Naive thymus-derived CD8-positive, alpha-beta T cell (primary cell): ENCODE measurements around the gene NUDT1. TPM values are rescaled to one million over a fixed set of nuclear protein-coding genes. Genes with fewer than 3 reads are reported as not detected.
A peak's percentile ranks its signal among the peaks of the same experiment; 100 is the strongest.

ENCODE experiments used
- ATAC-seq, 2 donors: fragments of 150-1000 bp; cut with Tn5 transposase in 1 of 2; sonication (Bioruptor Pico), chemical (Tn5 transposase) in 1 of 2; 1 replicate in 1 of 2; 2 replicates in 1 of 2; pipeline ENCODE4 v1.10.0; 2021; ENCODE audit warnings: mild to moderate bottlenecking in 2 of 2, moderate library complexity in 2 of 2
- POLR2A ChIA-PET: fragments of 350-600 bp; sonication (Branson Sonifier 250); formaldehyde crosslinking; loops from one replicate; lab custom pipeline; 2021; ENCODE audit warnings: antibody characterized with exemption; lab: Charles Lee
- DNase-seq, 10 donors: peaks; one replicate each; pipeline versions ENCODE4 v3.0.0 to v3.0.0-alpha.2; 2020 to 2022
- H3K27ac Mint-ChIP-seq, 10 donors: one replicate each; pipeline ENCODE4 v1.8.0; 2020 to 2022; ENCODE audit warnings: mild to moderate bottlenecking in 10 of 10, mixed read lengths in 10 of 10, moderate library complexity in 4 of 10, inconsistent platforms in 1 of 10
- H3K27me3 Mint-ChIP-seq, 5 donors: one replicate each; pipeline ENCODE4 v1.8.0; 2021 to 2022; ENCODE audit warnings: mixed read lengths in 5 of 5
- H3K36me3 Mint-ChIP-seq, 3 donors: one replicate each; pipeline ENCODE4 v1.8.0; 2020 to 2022; ENCODE audit warnings: mixed read lengths in 3 of 3, mild to moderate bottlenecking in 2 of 3, inconsistent platforms in 1 of 3
- H3K4me1 Mint-ChIP-seq, 4 donors: one replicate each; pipeline ENCODE4 v1.8.0; 2021 to 2022; ENCODE audit warnings: mixed read lengths in 4 of 4
- H3K4me3 Mint-ChIP-seq, 10 donors: one replicate each; pipeline ENCODE4 v1.8.0; 2020 to 2022; ENCODE audit warnings: mild to moderate bottlenecking in 10 of 10, mixed read lengths in 10 of 10, moderate library complexity in 6 of 10, inconsistent platforms in 1 of 10
- H3K9me3 Mint-ChIP-seq, 9 donors: one replicate each; pipeline ENCODE4 v1.8.0; 2020 to 2022; ENCODE audit warnings: mixed read lengths in 9 of 9, mild to moderate bottlenecking in 3 of 9, inconsistent platforms in 1 of 9, moderate library complexity in 1 of 9
- polyA plus RNA-seq, 3 donors: library from polyadenylated mRNA; unstranded; fragments of 300-500 nt; fragmentation: Illumina TruSeq; gene quantifications; one replicate each; pipeline ENCODE4 v1.2.3, GENCODE V29; 2021
- total RNA-seq, 8 experiments: library from RNA in 2 of 8; stranded (reverse) in 2 of 8; gene quantifications; one replicate each; pipeline ENCODE4 v1.2.3 and lab custom pipeline; 2021 to 2026

The NUDT1 gene
- total and polyA plus RNA-seq, 5 experiments from 2014 or later: 17.1 to 62.3 (median 52.0) TPM

- H3K9me3 Mint-ChIP-seq: no peaks in the 10 kb centered on the region
- no peak for ATAC-seq
- POLR2A ChIA-PET: no interaction called here
Observed at GRCh38 chr7:2209961-2210323, 32.1 kb upstream of the NUDT1 start.

GRCh38 chr7:2210551-2211258, 31.3 kb upstream of the NUDT1 start:
- Mint-ChIP-seq H3K4me1 (peaks cover 0 to 4% (median 1%) of the 10 kb centered on the region in 4 donors), H3K27me3 (no peaks in the 10 kb centered on the region), H3K4me3 (no peak overlapping the region), H3K9me3 (no peaks in the 10 kb centered on the region), H3K36me3 (peaks cover 0 to 64% (median 26%) of the 10 kb centered on the region in 3 donors), H3K27ac (no peak overlapping the region)
- ATAC-seq (no peak), DNase-seq (no peak)
- POLR2A ChIA-PET: no interaction called here

More at GRCh38 chr7:2209961-2210323, 32.1 kb upstream of the NUDT1 start:
- no peak for DNase-seq
- Mint-ChIP-seq H3K4me3 (no peak overlapping the region), H3K27ac (peak overlapping the region in 1 of 10 donors; percentile 75), H3K27me3 (no peaks in the 10 kb centered on the region), H3K4me1 (peaks cover 0 to 4% (median 0%) of the 10 kb centered on the region in 4 donors), H3K36me3 (peaks cover 0 to 60% (median 21%) of the 10 kb centered on the region in 3 donors)

GRCh38 chr7:2211259-2211880, 30.7 kb upstream of the NUDT1 start:
- DNase-seq (no peak), ATAC-seq (no peak)
- H3K27ac Mint-ChIP-seq: peak overlapping the region in 1 of 10 donors; percentile 24
- no peaks in the 10 kb centered on the region for H3K27me3 Mint-ChIP-seq
- H3K4me1 Mint-ChIP-seq: peaks cover 0 to 6% (median 1%) of the 10 kb centered on the region in 4 donors
- POLR2A ChIA-PET: interaction anchor here (0.7 kb wide), 1 partner anchor 90 kb away, joined by 3 read pairs; no protein-coding TSS in a partner anchor
- H3K36me3 Mint-ChIP-seq: peaks cover 0 to 66% (median 32%) of the 10 kb centered on the region in 3 donors
- H3K4me3 Mint-ChIP-seq: no peak overlapping the region
- no peaks in the 10 kb centered on the region for H3K9me3 Mint-ChIP-seq

GRCh38 chr7:2211926-2212325, 30.1 kb upstream of the NUDT1 start:
- peaks cover 0 to 6% (median 1%) of the 10 kb centered on the region in 4 donors for H3K4me1 Mint-ChIP-seq
- peaks cover 0 to 68% (median 33%) of the 10 kb centered on the region in 3 donors for H3K36me3 Mint-ChIP-seq
- no peaks in the 10 kb centered on the region for H3K9me3 Mint-ChIP-seq
- H3K27ac Mint-ChIP-seq: no peak overlapping the region
- POLR2A ChIA-PET: interaction anchor here (0.7 kb wide), 1 partner anchor 91 kb away, joined by 3 read pairs; no protein-coding TSS in a partner anchor
- ATAC-seq (no peak), DNase-seq (no peak)
- no peaks in the 10 kb centered on the region for H3K27me3 Mint-ChIP-seq
- H3K4me3 Mint-ChIP-seq: no peak overlapping the region

GRCh38 chr7:2212906-2213305, 29.1 kb upstream of the NUDT1 start:
- DNase-seq (no peak), ATAC-seq (no peak)
- peak overlapping the region in 1 of 10 donors; percentile 1 for H3K27ac Mint-ChIP-seq
- H3K9me3 Mint-ChIP-seq: no peaks in the 10 kb centered on the region
- peaks cover 0 to 6% (median 1%) of the 10 kb centered on the region in 4 donors for H3K4me1 Mint-ChIP-seq
- H3K27me3 Mint-ChIP-seq: no peaks in the 10 kb centered on the region
- peaks cover 0 to 73% (median 37%) of the 10 kb centered on the region in 3 donors for H3K36me3 Mint-ChIP-seq
- no peak overlapping the region for H3K4me3 Mint-ChIP-seq
- POLR2A ChIA-PET: no interaction called here

GRCh38 chr7:2213551-2214215, 28.3 kb upstream of the NUDT1 start:
- POLR2A ChIA-PET: no interaction called here
- Mint-ChIP-seq H3K36me3 (peaks cover 0 to 78% (median 37%) of the 10 kb centered on the region in 3 donors), H3K4me1 (peaks cover 0 to 6% (median 1%) of the 10 kb centered on the region in 4 donors), H3K27ac (peak overlapping the region in 3 of 10 donors; percentile 18 to 79 (median 31)), H3K27me3 (no peaks in the 10 kb centered on the region), H3K4me3 (peak overlapping the region in 1 of 10 donors; percentile 36), H3K9me3 (no peaks in the 10 kb centered on the region)
- ATAC-seq: no peak
- no peak for DNase-seq

- Mint-ChIP-seq H3K4me3 (no peak overlapping the region), H3K4me1 (peaks cover 0 to 4% (median 1%) of the 10 kb centered on the region in 4 donors), H3K36me3 (peaks cover 0 to 75% (median 37%) of the 10 kb centered on the region in 3 donors), H3K9me3 (no peaks in the 10 kb centered on the region), H3K27me3 (no peaks in the 10 kb centered on the region), H3K27ac (peak overlapping the region in 1 of 10 donors; percentile 69)
- ATAC-seq (no peak), DNase-seq (no peak)
- POLR2A ChIA-PET: interaction anchor here (1.2 kb wide), 1 partner anchor 18 kb away, joined by 3 read pairs; the partner anchor contains the start of gene MAD1L1
Observed at GRCh38 chr7:2214636-2215035, 27.4 kb upstream of the NUDT1 start.

GRCh38 chr7:2215851-2216250, 26.2 kb upstream of the NUDT1 start:
- Mint-ChIP-seq H3K9me3 (no peaks in the 10 kb centered on the region), H3K27ac (peak overlapping the region in 3 of 10 donors; percentile 37 to 90 (median 59)), H3K36me3 (peaks cover 0 to 70% (median 37%) of the 10 kb centered on the region in 3 donors), H3K4me3 (no peak overlapping the region), H3K4me1 (peaks cover 0 to 7% (median 2%) of the 10 kb centered on the region in 4 donors), H3K27me3 (no peaks in the 10 kb centered on the region)
- POLR2A ChIA-PET: interaction anchor here (1.2 kb wide), 1 partner anchor 17 kb away, joined by 3 read pairs; the partner anchor contains the start of gene MAD1L1
- DNase-seq: no peak
- ATAC-seq: no peak

GRCh38 chr7:2217206-2217605, 24.8 kb upstream of the NUDT1 start:
- peaks cover 0 to 9% (median 2%) of the 10 kb centered on the region in 4 donors for H3K4me1 Mint-ChIP-seq
- no peak overlapping the region for H3K4me3 Mint-ChIP-seq
- H3K36me3 Mint-ChIP-seq: peaks cover 0 to 65% (median 40%) of the 10 kb centered on the region in 3 donors
- H3K9me3 Mint-ChIP-seq: no peaks in the 10 kb centered on the region
- no peak overlapping the region for H3K27ac Mint-ChIP-seq
- DNase-seq: no peak
- ATAC-seq: no peak
- no peaks in the 10 kb centered on the region for H3K27me3 Mint-ChIP-seq
- POLR2A ChIA-PET: no interaction called here

- Mint-ChIP-seq H3K9me3 (no peaks in the 10 kb centered on the region), H3K4me3 (no peak overlapping the region), H3K27me3 (no peaks in the 10 kb centered on the region), H3K4me1 (peaks cover 0 to 13% (median 2%) of the 10 kb centered on the region in 4 donors), H3K27ac (no peak overlapping the region), H3K36me3 (peaks cover 0 to 63% (median 33%) of the 10 kb centered on the region in 3 donors)
- DNase-seq (no peak), ATAC-seq (no peak)
- POLR2A ChIA-PET: no interaction called here
Observed at GRCh38 chr7:2217716-2218443, 24.1 kb upstream of the NUDT1 start.

- Mint-ChIP-seq H3K27ac (no peak overlapping the region), H3K36me3 (peaks cover 0 to 58% (median 31%) of the 10 kb centered on the region in 3 donors)
Observed at GRCh38 chr7:2218444-2218785, 23.6 kb upstream of the NUDT1 start.

GRCh38 chr7:2219136-2219535, 22.9 kb upstream of the NUDT1 start:
- H3K9me3 Mint-ChIP-seq: no peaks in the 10 kb centered on the region
- peaks cover 0 to 13% (median 1%) of the 10 kb centered on the region in 4 donors for H3K4me1 Mint-ChIP-seq
- H3K27ac Mint-ChIP-seq: no peak overlapping the region
- DNase-seq: no peak
- peaks cover 0 to 53% (median 29%) of the 10 kb centered on the region in 3 donors for H3K36me3 Mint-ChIP-seq
- H3K27me3 Mint-ChIP-seq: no peaks in the 10 kb centered on the region
- POLR2A ChIA-PET: no interaction called here
- no peak for ATAC-seq
- H3K4me3 Mint-ChIP-seq: no peak overlapping the region

More at GRCh38 chr7:2218444-2218785, 23.6 kb upstream of the NUDT1 start:
- H3K27me3 Mint-ChIP-seq: no peaks in the 10 kb centered on the region
- no peaks in the 10 kb centered on the region for H3K9me3 Mint-ChIP-seq
- H3K4me3 Mint-ChIP-seq: no peak overlapping the region
- peaks cover 0 to 13% (median 2%) of the 10 kb centered on the region in 4 donors for H3K4me1 Mint-ChIP-seq
- DNase-seq (no peak), ATAC-seq (no peak)
- POLR2A ChIA-PET: no interaction called here
